HepG2 (cell line): ENCODE results near the gene CDC42EP4. TPM values are rescaled to one million over a fixed set of nuclear protein-coding genes. Genes with fewer than 3 reads are reported as not detected.

ENCODE experiments used
- CENPX ChIP-seq: sonication (generic); formaldehyde crosslinking; IDR thresholded peaks from 2 replicates; pipeline ENCODE4 v1.9.0; 2021; ENCODE audit warnings: mild to moderate bottlenecking, missing genetic modification reagents, moderate library complexity
- DMAP1 ChIP-seq: IDR thresholded peaks from 2 replicates; pipeline ENCODE4 v1.6.1; 2016
- DR1 ChIP-seq: sonication (generic); formaldehyde crosslinking; IDR thresholded peaks from 2 replicates; pipeline ENCODE4 v1.8.0; 2021; ENCODE audit warnings: mild to moderate bottlenecking, missing genetic modification reagents, inconsistent platforms
- ELK4 ChIP-seq: sonication (generic); formaldehyde crosslinking; IDR thresholded peaks from 2 replicates; pipeline ENCODE4 v1.9.0; 2021; ENCODE audit warnings: missing genetic modification reagents, borderline replicate concordance
- FOXJ3 ChIP-seq: sonication (generic); formaldehyde crosslinking; IDR thresholded peaks from 2 replicates; pipeline ENCODE4 v1.4.0; 2020; ENCODE audit warnings: missing genetic modification reagents, mild to moderate bottlenecking, borderline replicate concordance
- GRHL1 ChIP-seq: sonication (generic); formaldehyde crosslinking; conservative IDR thresholded peaks from 2 replicates; pipeline ENCODE4 v1.8.0; 2022; ENCODE audit warnings: missing genetic modification reagents
- KDM1A ChIP-seq: IDR thresholded peaks from 2 replicates; pipeline ENCODE4 v1.6.1; 2016; ENCODE audit warnings: missing compliant biosample characterization
- KLF13 ChIP-seq: sonication (generic); formaldehyde crosslinking; IDR thresholded peaks from 2 replicates; pipeline ENCODE4 v1.4.0; 2020; ENCODE audit warnings: mild to moderate bottlenecking, missing genetic modification reagents
- POGK ChIP-seq: sonication (generic); formaldehyde crosslinking; conservative IDR thresholded peaks from 2 replicates; pipeline ENCODE4 v1.8.0; 2022; ENCODE audit warnings: mild to moderate bottlenecking, moderate library complexity, missing genetic modification reagents
- RBFOX2 ChIP-seq: fragments of 200-400 bp; formaldehyde crosslinking; IDR thresholded peaks from 2 replicates; pipeline ENCODE4 v1.6.1; 2017; ENCODE audit warnings: low read depth, mild to moderate bottlenecking, low read length
- REL ChIP-seq: sonication (generic); formaldehyde crosslinking; conservative IDR thresholded peaks from 2 replicates; pipeline ENCODE4 v1.8.0; 2022; ENCODE audit warnings: mild to moderate bottlenecking, missing genetic modification reagents, moderate library complexity
- ZBTB39 ChIP-seq: sonication (generic); formaldehyde crosslinking; IDR thresholded peaks from 2 replicates; pipeline ENCODE4 v1.5.0; 2020; ENCODE audit warnings: missing genetic modification reagents
- ZNF343 ChIP-seq: sonication (generic); formaldehyde crosslinking; IDR thresholded peaks from 2 replicates; pipeline ENCODE4 v1.4.0; 2020; ENCODE audit warnings: mild to moderate bottlenecking, missing genetic modification reagents
- ZNF354B ChIP-seq: sonication (generic); formaldehyde crosslinking; IDR thresholded peaks from 2 replicates; pipeline ENCODE4 v1.8.0; 2022; ENCODE audit warnings: mild to moderate bottlenecking, missing genetic modification reagents
- ZNF383 ChIP-seq: sonication (generic); formaldehyde crosslinking; IDR thresholded peaks from 2 replicates; pipeline ENCODE4 v1.4.0; 2020; ENCODE audit warnings: missing genetic modification reagents, mild to moderate bottlenecking, borderline replicate concordance
- ZNF451 ChIP-seq: sonication (generic); formaldehyde crosslinking; IDR thresholded peaks from 2 replicates; pipeline ENCODE4 v1.5.0; 2020; ENCODE audit warnings: mild to moderate bottlenecking, missing genetic modification reagents
- ZNF550 ChIP-seq: sonication (generic); formaldehyde crosslinking; IDR thresholded peaks from 2 replicates; pipeline ENCODE4 v1.4.0; 2020; ENCODE audit warnings: mild to moderate bottlenecking, missing genetic modification reagents, borderline replicate concordance
- ZNF710 ChIP-seq: sonication (generic); formaldehyde crosslinking; IDR thresholded peaks from 2 replicates; pipeline ENCODE4 v1.5.0; 2020; ENCODE audit warnings: mild to moderate bottlenecking, missing genetic modification reagents, borderline replicate concordance
- ZNF75D ChIP-seq: sonication (generic); formaldehyde crosslinking; IDR thresholded peaks from 2 replicates; pipeline ENCODE4 v1.8.1; 2023; ENCODE audit warnings: missing genetic modification reagents, mild to moderate bottlenecking, borderline replicate concordance
- ZSCAN21 ChIP-seq: sonication (generic); formaldehyde crosslinking; IDR thresholded peaks from 2 replicates; pipeline ENCODE4 v1.8.0; 2022; ENCODE audit warnings: mild to moderate bottlenecking, missing genetic modification reagents, moderate library complexity, borderline replicate concordance
- polyA plus RNA-seq, 8 experiments: library from polyadenylated mRNA; depleted of rRNA in 3 of 8; stranded (reverse) in 7 of 8; unstranded in 1 of 8; fragments of >200 nt; fragmentation: Illumina TruSeq in 4 of 8; extraction: Trizol in 4 of 8; gene quantifications; 2 replicates each; pipeline versions ENCODE4 v1.2.1 to v1.2.3, GENCODE V29; 2011 to 2016; ENCODE audit warnings: low read depth in 4 of 8, missing spikeins in 1 of 8, mixed read lengths in 1 of 8; ENCODE audit not compliant: insufficient read depth in 1 of 8
- total RNA-seq, 5 experiments: library from RNA; depleted of rRNA; stranded (reverse); fragments of >200 nt; fragmentation: Illumina TruSeq; extraction: Trizol; gene quantifications; 2 replicates each; pipeline ENCODE4 v1.2.3, GENCODE V29; 2016; ENCODE audit warnings: low read depth in 1 of 5

Gene CDC42EP4
- total and polyA plus RNA-seq, 2 of the 13 experiments (the other 11 are each of a cell fraction or from before 2014, with no cell fraction given) = 19.0 to 54.0 TPM

- TF ChIP-seq ZNF451 (CRISPR knock-in tag) = no peak; the same call in 1 of the 2 replicates
- no peak for TF ChIP-seq ZNF383 (CRISPR knock-in tag)
- TF ChIP-seq REL (CRISPR knock-in tag) = no peak
- TF ChIP-seq FOXJ3 (CRISPR knock-in tag) = peak; percentile 66; the same call in 1 of the 2 replicates
- TF ChIP-seq POGK = peak; percentile 84; the same call in 1 of the 2 replicates
- TF ChIP-seq ZSCAN21 (CRISPR knock-in tag) = peak; percentile 27; the same call in 1 of the 2 replicates
- no peak for TF ChIP-seq RBFOX2
- TF ChIP-seq DR1 = peak; percentile 59; the same call in 1 of the 2 replicates
- no peak for TF ChIP-seq ZNF550
- TF ChIP-seq ZBTB39 (CRISPR knock-in tag) = no peak
- TF ChIP-seq ZNF75D (CRISPR knock-in tag) = no peak
- TF ChIP-seq ELK4 (CRISPR knock-in tag) = no peak
- TF ChIP-seq DMAP1 (CRISPR knock-in tag) = peak; percentile 71
- peak; percentile 40; the same call in 1 of the 2 replicates for TF ChIP-seq ZNF710 (CRISPR knock-in tag)
- no peak for TF ChIP-seq ZNF354B (CRISPR knock-in tag)
- TF ChIP-seq GRHL1 (CRISPR knock-in tag) = no peak
- no peak for TF ChIP-seq CENPX (CRISPR knock-in tag)
- peak; percentile 16; the same call in 1 of the 2 replicates for TF ChIP-seq KDM1A (CRISPR knock-in tag)
- no peak; the same call in 1 of the 2 replicates for TF ChIP-seq ZNF343 (CRISPR knock-in tag)
- TF ChIP-seq KLF13 (CRISPR knock-in tag) = no peak
Measured at GRCh38 chr17:73308017-73308823, 3.6 kb downstream of the CDC42EP4 start (continued).
